ENCODE data around the gene FAM204A.
A peak's percentile ranks its signal among the peaks of the same experiment; 100 is the strongest.

FAM204A gene

DNA sequence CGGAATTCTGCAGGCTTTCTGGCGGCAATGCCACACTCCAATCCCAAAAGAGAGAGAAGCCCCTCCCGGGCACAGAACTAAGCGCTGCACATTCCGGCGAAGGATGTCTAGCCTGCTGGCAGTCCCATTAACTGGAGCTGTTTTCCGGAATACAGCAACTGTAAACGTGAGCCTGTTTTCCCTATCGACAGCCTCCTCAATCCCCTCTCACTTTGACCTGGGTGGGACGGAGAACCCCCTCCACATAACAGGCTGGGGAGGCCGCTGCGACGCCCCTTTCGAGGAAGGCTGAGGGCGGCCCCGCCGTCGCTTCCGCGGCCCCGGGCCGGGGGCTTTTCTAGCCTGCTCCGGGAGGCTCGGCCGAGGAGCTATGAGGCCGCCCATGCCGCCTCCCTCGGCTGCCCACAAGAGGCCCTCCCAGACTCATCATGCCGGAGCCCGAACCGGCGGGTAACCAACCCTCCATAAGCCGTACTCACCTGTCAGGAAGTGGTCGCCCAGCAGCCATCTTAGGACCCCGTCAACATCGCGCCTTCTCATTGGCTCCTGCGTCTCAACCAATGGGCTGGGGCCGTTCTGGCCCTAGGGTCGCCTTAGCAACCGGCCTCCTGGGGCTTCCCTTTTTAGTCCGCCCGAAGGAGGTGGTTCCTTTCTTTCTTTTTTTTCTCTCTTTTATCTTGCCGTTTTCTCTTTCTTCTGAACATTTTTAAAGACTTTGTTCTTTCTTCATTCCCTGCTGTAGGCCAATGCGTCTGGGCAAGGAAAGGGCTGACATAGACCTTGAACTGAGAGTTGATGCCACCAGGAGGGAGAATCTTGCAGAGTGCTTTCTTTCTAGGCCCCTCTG is at the start of gene FAM204A:
Gene FAM204A (minus strand): TSS at position 534 of the 847 bp plus-strand sequence. CDS start 5,909 bp downstream, outside the sequence.
- H3K4me3 ChIP-seq (ENCODE audit: low read depth, low read length): peak within 1 kb of the TSS; percentile 65
- TF ChIP-seq CTCF (IDR thresholded peaks at IDR 0.05; ENCODE audit: insufficient read depth, low read depth, low read length, missing control alignments): no peak
- peak; percentile 96 for DNase-seq (ENCODE audit: low read depth)

DNA sequence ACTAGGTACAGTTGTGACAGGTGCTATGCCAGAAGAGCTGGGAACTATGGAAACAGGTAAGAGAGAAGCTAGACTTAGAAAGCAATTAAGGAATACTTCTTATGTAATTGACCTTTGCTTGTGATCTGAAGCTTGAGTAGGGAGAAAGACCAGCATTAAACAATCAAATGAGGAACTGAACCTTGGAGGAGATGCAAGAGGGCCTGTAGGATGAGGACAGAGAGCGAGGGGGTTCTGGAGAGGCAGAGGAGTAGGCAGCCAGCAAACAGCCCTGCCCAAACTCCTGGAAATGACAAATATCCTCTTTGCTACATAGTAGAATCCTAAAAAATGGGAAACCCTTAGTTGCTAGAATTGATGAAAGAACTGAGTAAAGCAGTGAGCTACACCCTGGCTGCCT is 41.6 kb upstream of the FAM204A start:
- no peak for DNase-seq (ENCODE audit: low read depth)
- TF ChIP-seq CTCF (IDR thresholded peaks at IDR 0.05; ENCODE audit: insufficient read depth, low read depth, low read length, missing control alignments): no peak

GRCh38 chr10:118383063-118383689 is 41.1 kb upstream of the FAM204A start:
- H3K4me3 ChIP-seq (ENCODE audit: low read depth, low read length): no peak overlapping the region
- no peak for TF ChIP-seq CTCF (IDR thresholded peaks at IDR 0.05; ENCODE audit: insufficient read depth, low read depth, low read length, missing control alignments)
- peak; percentile 3 for DNase-seq (ENCODE audit: low read depth)

More for the DNA sequence above, 41.6 kb upstream of the FAM204A start:
- no peak overlapping the region for H3K4me3 ChIP-seq (ENCODE audit: low read depth, low read length)

- H3K4me3 ChIP-seq (ENCODE audit: low read depth, low read length): no peak overlapping the region
- no peak for DNase-seq (ENCODE audit: low read depth)
- no peak for TF ChIP-seq CTCF (IDR thresholded peaks at IDR 0.05; ENCODE audit: insufficient read depth, low read depth, low read length, missing control alignments)
Measured at GRCh38 chr10:118374404-118374803, 32.3 kb upstream of the FAM204A start.

DNA sequence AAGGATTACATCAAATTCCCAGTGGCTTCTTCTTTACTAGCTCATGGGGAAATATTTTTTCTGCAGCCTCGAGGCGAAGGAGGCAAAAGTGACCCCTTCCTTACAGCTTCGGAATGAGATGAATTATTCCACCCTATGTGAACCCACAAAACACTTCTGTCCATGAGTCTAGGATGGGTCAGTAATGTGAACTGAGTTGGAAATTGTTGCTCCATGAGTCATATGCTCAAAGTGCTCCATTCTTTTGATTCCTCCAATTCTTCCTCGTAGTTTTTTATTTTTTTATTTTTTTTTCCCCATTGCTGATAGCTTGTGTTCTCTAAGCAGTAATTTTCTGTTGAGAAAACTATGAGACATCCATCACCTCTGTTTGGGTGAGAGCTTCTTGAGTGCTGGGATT is 31.7 kb upstream of the FAM204A start:
- no peak for TF ChIP-seq CTCF (IDR thresholded peaks at IDR 0.05; ENCODE audit: insufficient read depth, low read depth, low read length, missing control alignments)
- no peak overlapping the region for H3K4me3 ChIP-seq (ENCODE audit: low read depth, low read length)
- no peak for DNase-seq (ENCODE audit: low read depth)

GRCh38 chr10:118370499-118370898 is 28.4 kb upstream of the FAM204A start:
- no peak for DNase-seq (ENCODE audit: low read depth)
- H3K4me3 ChIP-seq (ENCODE audit: low read depth, low read length): no peak overlapping the region
- TF ChIP-seq CTCF (IDR thresholded peaks at IDR 0.05; ENCODE audit: insufficient read depth, low read depth, low read length, missing control alignments): no peak
